Gastroesophageal sphincter (tissue), 4 donors: Measurements from ENCODE around the gene ALDOB. TPM values are rescaled to one million over a fixed set of nuclear protein-coding genes. Genes with fewer than 3 reads are reported as not detected.

Experiments used
- ATAC-seq: fragments of 150-250 bp; one replicate; pipeline ENCODE4 v1.9.1; 2016; ENCODE audit warnings: mild to moderate bottlenecking, moderate library complexity
- H3K27ac ChIP-seq, 4 donors: fragments of 200-600 bp; sonication (generic) in 3 of 4; 1 replicate in 3 of 4; 2 replicates in 1 of 4; pipeline ENCODE4 v1.5.1; 2016 to 2019
- H3K27me3 ChIP-seq: fragments of 200-600 bp; sonication (generic); one replicate; pipeline ENCODE4 v1.5.1; 2019
- H3K36me3 ChIP-seq, 2 donors: fragments of 200-600 bp; sonication (generic); one replicate each; pipeline ENCODE4 v1.5.1; 2019; ENCODE audit warnings: control low read depth in 1 of 2
- H3K4me1 ChIP-seq, 3 donors: fragments of 200-600 bp; sonication (generic); 1 replicate in 2 of 3; 2 replicates in 1 of 3; pipeline ENCODE4 v1.5.1; 2016 to 2019; ENCODE audit warnings: control low read depth in 2 of 3
- H3K4me3 ChIP-seq, 2 donors: fragments of 200-600 bp; sonication (generic); one replicate each; pipeline ENCODE4 v1.5.1; 2019; ENCODE audit warnings: mild to moderate bottlenecking in 1 of 2, moderate library complexity in 1 of 2
- H3K9me3 ChIP-seq, 3 donors: fragments of 200-600 bp; sonication (generic); one replicate each; pipeline ENCODE4 v1.5.1; 2017 to 2019; ENCODE audit warnings: control low read depth in 2 of 3
- EP300 ChIP-seq: sonication (generic); formaldehyde crosslinking; IDR thresholded peaks from one replicate; pipeline ENCODE4 v1.6.1; 2017; ENCODE audit warnings: antibody characterized with exemption, mild to moderate bottlenecking
- POLR2A ChIP-seq, 2 donors: fragments of 450-650 bp; IDR thresholded peaks; one replicate each; pipeline ENCODE4 v1.6.1; 2017; ENCODE audit warnings: antibody characterized with exemption in 2 of 2, mild to moderate bottlenecking in 2 of 2, moderate library complexity in 1 of 2
- POLR2AphosphoS5 ChIP-seq: sonication (generic); formaldehyde crosslinking; IDR thresholded peaks from one replicate; pipeline ENCODE4 v1.6.1; 2017; ENCODE audit warnings: antibody characterized with exemption
- WGBS, 2 donors: methylation state at CpG; one replicate each; pipeline ENCODE4 v1.1.5; 2018; ENCODE audit warnings: low coverage in 1 of 2; 5-methylcytosine and 5-hydroxymethylcytosine counted together
- total RNA-seq, 4 donors: library from RNA; depleted of rRNA; stranded (reverse); fragments of >200 nt; gene quantifications; one replicate each; pipeline ENCODE4 v1.1.0, GENCODE V29; 2016
- TF ChIP-seq, protein P1 (sequence below), 4 experiments: fragments of 200-600 bp in 2 of 4; fragments of 450-650 bp in 2 of 4; sonication (generic) in 1 of 4; IDR thresholded peaks; one replicate each; pipeline ENCODE4 v1.5.1; 2017 to 2019; ENCODE audit warnings: antibody characterized with exemption in 4 of 4, mild to moderate bottlenecking in 2 of 4, moderate library complexity in 2 of 4

The ALDOB gene
- total RNA-seq, 4 donors from 2014 or later = not detected

DNA sequence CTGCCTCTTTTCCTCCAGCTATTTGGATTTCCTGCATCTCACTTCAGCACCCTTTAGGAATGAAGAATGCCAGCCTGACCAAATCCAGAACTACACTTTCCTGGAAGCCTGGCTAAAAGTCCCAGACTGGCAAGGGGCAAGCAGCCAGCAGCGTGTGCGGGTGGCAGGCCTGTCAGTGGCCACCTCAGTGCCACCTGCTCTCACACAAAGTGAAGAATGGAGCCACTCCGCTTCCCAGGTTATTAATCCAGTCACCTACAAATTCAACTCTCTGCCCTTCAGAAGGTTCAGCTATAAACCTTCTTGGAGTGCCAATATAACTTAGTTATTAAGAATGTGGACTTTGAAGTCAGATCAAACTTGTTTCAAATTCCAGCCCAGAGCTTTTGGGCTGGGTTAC lies 6.7 kb upstream of the ALDOB start:
- Histone ChIP-seq H3K4me1 (peaks cover 0 to 6% (median 0%) of the 10 kb centered on the region in 3 donors), H3K36me3 (no peaks in the 10 kb centered on the region), H3K9me3 (no peaks in the 10 kb centered on the region), H3K27me3 (peaks cover 8% of the 10 kb centered on the region), H3K27ac (no peak overlapping the region), H3K4me3 (no peak overlapping the region)
- TF ChIP-seq, protein P1, sequence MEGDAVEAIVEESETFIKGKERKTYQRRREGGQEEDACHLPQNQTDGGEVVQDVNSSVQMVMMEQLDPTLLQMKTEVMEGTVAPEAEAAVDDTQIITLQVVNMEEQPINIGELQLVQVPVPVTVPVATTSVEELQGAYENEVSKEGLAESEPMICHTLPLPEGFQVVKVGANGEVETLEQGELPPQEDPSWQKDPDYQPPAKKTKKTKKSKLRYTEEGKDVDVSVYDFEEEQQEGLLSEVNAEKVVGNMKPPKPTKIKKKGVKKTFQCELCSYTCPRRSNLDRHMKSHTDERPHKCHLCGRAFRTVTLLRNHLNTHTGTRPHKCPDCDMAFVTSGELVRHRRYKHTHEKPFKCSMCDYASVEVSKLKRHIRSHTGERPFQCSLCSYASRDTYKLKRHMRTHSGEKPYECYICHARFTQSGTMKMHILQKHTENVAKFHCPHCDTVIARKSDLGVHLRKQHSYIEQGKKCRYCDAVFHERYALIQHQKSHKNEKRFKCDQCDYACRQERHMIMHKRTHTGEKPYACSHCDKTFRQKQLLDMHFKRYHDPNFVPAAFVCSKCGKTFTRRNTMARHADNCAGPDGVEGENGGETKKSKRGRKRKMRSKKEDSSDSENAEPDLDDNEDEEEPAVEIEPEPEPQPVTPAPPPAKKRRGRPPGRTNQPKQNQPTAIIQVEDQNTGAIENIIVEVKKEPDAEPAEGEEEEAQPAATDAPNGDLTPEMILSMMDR (IDR thresholded peaks at IDR 0.05) = no peak
- TF ChIP-seq EP300 = no peak
- TF ChIP-seq POLR2AphosphoS5 = no peak
- TF ChIP-seq POLR2A (IDR thresholded peaks at IDR 0.05) = no peak
- ATAC-seq = no peak
- WGBS, 2 donors = 100% methylated on average over 3 of the region's 3 CpGs; no CpG with 5 or more reads in 1 of the 2 donors

- Histone ChIP-seq H3K27ac (no peak overlapping the region), H3K36me3 (no peaks in the 10 kb centered on the region), H3K4me1 (peaks cover 0 to 6% (median 0%) of the 10 kb centered on the region in 3 donors), H3K4me3 (no peak overlapping the region), H3K9me3 (no peaks in the 10 kb centered on the region), H3K27me3 (peaks cover 8% of the 10 kb centered on the region)
- no peak for ATAC-seq
- no peak for TF ChIP-seq EP300
- TF ChIP-seq, protein P1 (IDR thresholded peaks at IDR 0.05) = no peak
- TF ChIP-seq POLR2AphosphoS5 = no peak
- TF ChIP-seq POLR2A (IDR thresholded peaks at IDR 0.05) = no peak
- 53 to 62% methylated on average over 3 of the region's 3 CpGs for WGBS, 2 donors
These were observed 5.2 kb upstream of the ALDOB start for GRCh38 chr9:101440714-101441230.

GRCh38 chr9:101438523-101438922 lies 2.9 kb upstream of the ALDOB start:
- Histone ChIP-seq H3K9me3 (no peaks in the 10 kb centered on the region), H3K27me3 (peaks cover 7% of the 10 kb centered on the region), H3K27ac (no peak overlapping the region), H3K36me3 (no peaks in the 10 kb centered on the region), H3K4me1 (peaks cover 0 to 6% (median 0%) of the 10 kb centered on the region in 3 donors), H3K4me3 (no peak overlapping the region)
- TF ChIP-seq POLR2A (IDR thresholded peaks at IDR 0.05) (no peak), POLR2AphosphoS5 (no peak), EP300 (no peak)
- TF ChIP-seq, protein P1 (IDR thresholded peaks at IDR 0.05) = no peak
- ATAC-seq = no peak
- WGBS, 2 donors = 77 to 90% methylated on average over 3 of the region's 3 CpGs

GRCh38 chr9:101437806-101438232 lies 2.2 kb upstream of the ALDOB start:
- H3K9me3 ChIP-seq = no peaks in the 10 kb centered on the region
- TF ChIP-seq POLR2A (IDR thresholded peaks at IDR 0.05) = no peak
- no peak for TF ChIP-seq POLR2AphosphoS5
- no peak for TF ChIP-seq EP300
- TF ChIP-seq, protein P1 (IDR thresholded peaks at IDR 0.05) = no peak
- peaks cover under 1% of the 10 kb centered on the region for H3K27me3 ChIP-seq
- ATAC-seq = peak; percentile 78
- H3K27ac ChIP-seq = no peak overlapping the region
- H3K4me1 ChIP-seq = peaks cover 0 to 6% (median 0%) of the 10 kb centered on the region in 3 donors
- no peaks in the 10 kb centered on the region for H3K36me3 ChIP-seq
- H3K4me3 ChIP-seq = no peak overlapping the region
- WGBS, 2 donors = 17 to 42% methylated on average over 2 of the region's 2 CpGs

- ATAC-seq = no peak
- Histone ChIP-seq H3K36me3 (no peaks in the 10 kb centered on the region), H3K4me3 (no peak overlapping the region), H3K27ac (no peak overlapping the region), H3K9me3 (no peaks in the 10 kb centered on the region), H3K27me3 (no peaks in the 10 kb centered on the region), H3K4me1 (peaks cover 0 to 6% (median 0%) of the 10 kb centered on the region in 3 donors)
- 22 to 66% methylated on average over 1 to 3 of the region's 3 CpGs for WGBS, 2 donors
- TF ChIP-seq, protein P1 (IDR thresholded peaks at IDR 0.05) = no peak
- TF ChIP-seq POLR2AphosphoS5 (no peak), EP300 (no peak), POLR2A (IDR thresholded peaks at IDR 0.05) (no peak)
These were observed 576 bp downstream of the ALDOB start for GRCh38 chr9:101434998-101435397.
